GM21526 (cell line): Measurements from ENCODE around the gene LRRTM2.
"Not testable (repeated sequence)": the region's sequence is repeated elsewhere in the genome, so short reads cannot be mapped to it uniquely, and the experiment has no call there.

Experiments used
- ATAC-seq: cut with Tn5 transposase; IDR thresholded peaks from one replicate; pipeline ENCODE4 v1.9.1; 2021; ENCODE audit warnings: moderate library complexity; ENCODE audit not compliant: unreplicated experiment, low FRiP score

Gene LRRTM2

GRCh38 chr5:138841531-138841930, 33.6 kb downstream of the LRRTM2 start:
- no peak for ATAC-seq

- ATAC-seq, result no peak
Observed at GRCh38 chr5:138840103-138840502, 35.0 kb downstream of the LRRTM2 start.

GRCh38 chr5:138837160-138837559, 38.0 kb downstream of the LRRTM2 start:
- no peak for ATAC-seq

DNA sequence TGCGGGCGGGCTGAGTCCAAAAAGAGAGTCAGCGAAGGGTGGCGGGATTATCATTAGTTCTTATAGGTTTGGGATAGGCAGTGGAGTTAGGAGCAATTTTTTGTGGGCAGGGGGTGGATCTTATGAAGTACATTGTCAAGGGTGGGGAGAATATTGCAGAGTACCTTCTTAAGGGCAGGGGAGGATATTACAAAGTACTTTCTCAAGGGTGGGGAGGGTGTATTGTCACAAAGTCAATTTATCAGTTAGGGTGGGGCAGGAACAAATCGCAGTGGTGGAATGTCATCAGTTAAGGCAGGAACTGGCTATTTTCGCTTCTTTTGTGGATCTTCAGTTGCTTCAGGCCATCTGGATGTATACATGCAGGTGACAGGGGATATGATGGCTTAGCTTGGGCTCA, 40.3 kb downstream of the LRRTM2 start:
- not testable (repeated sequence) for ATAC-seq

DNA sequence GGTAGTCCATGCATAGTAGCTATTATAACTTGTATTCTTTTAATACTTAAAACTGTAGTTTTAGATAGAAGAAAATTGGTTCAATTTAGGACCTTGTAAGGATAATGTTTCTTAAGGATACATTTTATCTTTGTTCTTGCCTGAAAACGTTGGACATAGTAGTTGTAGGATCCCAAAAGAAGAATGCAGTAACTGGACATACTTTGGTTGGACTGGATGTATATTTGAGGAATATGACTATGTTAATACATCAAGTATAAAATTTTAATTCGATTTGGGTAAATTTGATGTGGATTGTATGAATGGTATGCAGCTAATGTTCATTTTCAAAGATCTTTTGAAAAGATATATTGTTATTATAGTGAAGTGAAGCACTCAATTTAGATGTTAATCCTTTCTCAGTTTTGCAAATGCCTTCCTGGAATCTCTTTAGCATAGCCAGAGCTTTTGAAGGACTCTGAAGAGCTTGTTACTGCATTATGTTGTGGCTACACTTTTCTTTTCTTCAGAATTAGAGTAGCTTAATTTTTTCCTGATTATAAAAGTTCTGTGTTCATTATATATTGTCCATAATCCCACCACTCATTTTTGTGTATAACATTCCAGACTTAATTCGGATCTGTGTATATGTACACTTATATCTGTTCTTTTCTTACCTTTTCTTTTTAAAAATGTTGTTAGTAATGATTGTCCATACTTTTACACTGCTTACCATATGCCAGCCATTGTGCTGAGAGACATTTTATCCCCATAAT, 41.2 kb downstream of the LRRTM2 start:
- no peak for ATAC-seq

DNA sequence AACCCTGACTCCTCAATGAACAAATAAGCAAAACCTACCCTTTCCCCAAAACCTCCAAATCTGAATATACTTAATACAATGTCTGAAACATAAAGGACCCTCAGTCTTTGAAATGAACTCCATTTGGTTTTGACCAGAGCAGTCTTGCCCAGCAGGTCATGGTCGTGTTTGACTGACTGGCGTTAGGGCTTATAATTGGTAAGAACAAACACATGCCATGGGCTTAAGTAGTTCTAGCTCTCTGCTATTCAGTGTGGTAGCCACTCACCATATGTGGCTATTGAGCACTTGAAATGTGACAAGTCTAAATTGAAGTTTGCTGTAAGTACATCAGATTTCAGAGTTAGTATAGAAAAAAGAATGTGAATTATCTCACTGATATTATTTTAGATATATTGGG, 42.1 kb downstream of the LRRTM2 start:
- ATAC-seq, result no peak

DNA sequence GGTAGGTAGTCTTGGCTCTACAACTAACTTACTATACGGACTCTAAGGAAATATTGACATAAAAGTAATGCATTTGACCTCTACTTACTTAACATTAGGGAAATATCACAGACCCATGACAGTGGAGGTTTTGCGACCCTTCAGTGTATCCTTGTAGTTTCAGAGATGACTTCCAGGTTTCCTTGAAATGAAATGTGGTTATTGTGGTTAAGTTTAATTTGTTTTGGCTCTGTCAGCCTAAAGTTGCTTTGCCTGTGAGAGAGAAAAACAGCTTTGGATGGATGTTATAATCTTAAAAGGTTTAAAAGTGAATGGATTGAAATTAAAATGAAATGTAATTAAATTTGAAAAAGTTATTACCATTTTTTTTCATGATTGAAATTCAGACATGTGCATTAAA, 42.9 kb downstream of the LRRTM2 start:
- no peak for ATAC-seq

DNA sequence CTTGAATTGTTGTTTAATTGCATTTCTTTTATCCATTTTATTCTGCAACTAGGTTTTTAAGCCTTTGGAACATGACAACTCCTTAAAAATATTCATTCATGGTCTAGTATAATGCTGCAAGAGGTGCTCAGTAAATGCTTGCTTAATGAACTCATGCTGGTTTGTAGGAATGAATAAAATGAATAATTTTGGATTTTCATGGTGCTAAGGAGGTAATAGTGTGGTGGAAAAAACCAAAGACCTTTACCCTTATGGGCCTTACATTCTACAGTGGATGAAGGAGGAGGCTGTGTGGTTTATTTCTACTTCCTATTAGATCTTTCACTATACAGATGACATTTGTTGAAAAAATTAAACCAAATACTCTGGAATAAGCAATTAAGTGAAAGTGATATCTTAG, 43.4 kb downstream of the LRRTM2 start:
- ATAC-seq, result no peak

DNA sequence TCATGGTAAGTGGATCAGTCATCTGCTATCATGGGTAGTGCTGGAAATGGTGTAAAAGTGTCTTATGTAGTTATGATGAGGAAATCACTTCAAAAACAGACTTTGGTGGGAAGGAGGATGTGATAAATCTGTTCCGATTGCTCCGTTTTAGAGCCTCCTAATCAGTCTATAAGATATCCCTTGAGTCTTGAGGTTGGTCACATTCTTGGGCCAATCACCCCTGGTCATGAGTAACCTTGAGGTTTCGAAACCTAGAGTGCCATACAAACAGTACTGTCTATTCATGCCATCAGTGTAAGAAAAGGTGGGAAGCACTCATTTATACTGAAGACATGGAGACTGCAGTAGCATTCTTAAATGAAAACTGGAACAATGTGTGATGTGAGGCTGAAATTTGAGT, 45.8 kb downstream of the LRRTM2 start:
- ATAC-seq, result no peak

GRCh38 chr5:138828556-138828955, 46.6 kb downstream of the LRRTM2 start:
- no peak for ATAC-seq

- ATAC-seq, result no peak
Observed at GRCh38 chr5:138824924-138825863, 49.9 kb downstream of the LRRTM2 start.

DNA sequence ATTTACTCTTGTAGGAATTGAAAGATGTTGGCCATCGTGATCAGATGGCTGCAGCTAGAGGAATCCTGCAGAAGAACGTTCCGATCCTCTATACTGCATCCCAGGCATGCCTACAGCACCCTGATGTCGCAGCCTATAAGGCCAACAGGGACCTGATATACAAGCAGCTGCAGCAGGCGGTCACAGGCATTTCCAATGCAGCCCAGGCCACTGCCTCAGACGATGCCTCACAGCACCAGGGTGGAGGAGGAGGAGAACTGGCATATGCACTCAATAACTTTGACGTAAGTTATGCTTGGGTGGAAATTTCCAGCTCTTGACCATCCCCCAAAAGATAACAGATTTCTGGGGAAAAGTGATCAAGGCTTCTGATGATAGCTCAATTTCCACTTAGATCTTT, 50.6 kb downstream of the LRRTM2 start:
- no peak for ATAC-seq

GRCh38 chr5:138820695-138821094, 54.4 kb downstream of the LRRTM2 start:
- ATAC-seq, result no peak

DNA sequence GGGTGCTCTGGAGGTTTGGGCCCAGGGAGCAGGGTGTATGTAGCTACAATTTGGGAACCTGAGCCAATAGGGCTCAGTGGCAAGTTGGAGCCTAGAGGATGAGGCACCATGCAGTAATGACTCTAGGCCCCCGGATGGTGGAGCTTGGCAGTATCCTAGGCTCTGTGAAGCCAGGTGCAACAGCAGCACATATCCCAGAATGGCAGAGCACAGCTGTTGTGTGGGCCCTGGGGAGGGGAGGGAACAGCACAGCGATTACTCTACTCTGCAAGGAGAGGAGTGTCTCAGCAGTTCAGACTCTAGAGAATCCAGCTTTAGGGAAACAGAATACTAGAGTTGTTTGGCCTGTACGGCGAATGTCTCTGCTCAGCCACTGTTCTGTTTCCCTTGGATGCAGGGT, 56.1 kb downstream of the LRRTM2 start:
- ATAC-seq, result no peak
